IMR-90 (cell line): Measurements from ENCODE around the gene GPC6. TPM values are rescaled to one million over a fixed set of nuclear protein-coding genes. Genes with fewer than 3 reads are reported as not detected.

Experiments
- ATAC-seq: fragments of 200-7000 bp; cut with Tn5 transposase; 2 replicates; pipeline ENCODE4 v1.9.1; 2020; ENCODE audit warnings: low read depth, mild to moderate bottlenecking, moderate library complexity
- BruUV-seq: library from RNA; stranded (reverse); fragments of 400-500 nt; replicated peaks from 2 replicates; lab custom pipeline; 2021; lab: Mats Ljungman, UMichigan
- CTCF ChIA-PET: fragments of 300-600 bp; formaldehyde crosslinking; extraction: SDS; loops from one replicate; lab custom pipeline; 2021; ENCODE audit warnings: antibody characterized with exemption; lab: Yijun Ruan, JAX
- POLR2A ChIA-PET: fragments of 300-600 bp; sonication (Branson Sonifier 250); formaldehyde crosslinking; loops from one replicate; lab custom pipeline; 2022; ENCODE audit warnings: antibody characterized with exemption; ENCODE audit not compliant: unreplicated experiment; lab: Charles Lee
- DNase-seq: peaks from one replicate; pipeline ENCODE4 v3.0.0; 2013
- H2AFZ ChIP-seq: replicated peaks from 2 replicates; pipeline ENCODE3; 2013; ENCODE audit warnings: low read length, mild to moderate bottlenecking; ENCODE audit not compliant: poor library complexity
- H2AK5ac ChIP-seq: 2 replicates; pipeline ENCODE4 v1.6.1; 2013; ENCODE audit warnings: low read depth, low read length, inconsistent platforms
- H2AK9ac ChIP-seq: replicated peaks from 2 replicates; pipeline ENCODE3; 2013; ENCODE audit warnings: mild to moderate bottlenecking, low read depth, low read length, moderate library complexity; ENCODE audit not compliant: poor library complexity
- H2BK120ac ChIP-seq: 2 replicates; pipeline ENCODE4 v1.6.1; 2013; ENCODE audit warnings: low read depth, low read length, inconsistent platforms
- H2BK15ac ChIP-seq: 3 replicates; pipeline ENCODE4 v1.6.1; 2013; ENCODE audit warnings: low read depth, low read length, inconsistent platforms
- H2BK20ac ChIP-seq: 2 replicates; pipeline ENCODE4 v1.6.1; 2013; ENCODE audit warnings: low read depth, mild to moderate bottlenecking, inconsistent platforms, low read length, moderate library complexity
- H2BK5ac ChIP-seq: 2 replicates; pipeline ENCODE4 v1.6.1; 2013; ENCODE audit warnings: mild to moderate bottlenecking, low read depth, low read length, inconsistent platforms; ENCODE audit not compliant: poor library complexity, severe bottlenecking
- H3K14ac ChIP-seq: replicated peaks from 2 replicates; pipeline ENCODE4 v1.6.1; 2013; ENCODE audit warnings: low read depth, low read length, inconsistent platforms
- H3K18ac ChIP-seq: 2 replicates; pipeline ENCODE4 v1.6.1; 2013; ENCODE audit warnings: low read depth, low read length, control low read depth
- H3K23ac ChIP-seq: 2 replicates; pipeline ENCODE4 v1.6.1; 2013; ENCODE audit warnings: low read depth, low read length, inconsistent platforms
- H3K27ac ChIP-seq: 2 replicates; pipeline ENCODE4 v1.5.1; 2013; ENCODE audit warnings: mild to moderate bottlenecking, control low read depth, low read length; ENCODE audit not compliant: insufficient read depth
- H3K27me3 ChIP-seq: 2 replicates; pipeline ENCODE4 v1.6.1; 2013; ENCODE audit warnings: low read length; ENCODE audit not compliant: control insufficient read depth, insufficient read depth
- H3K36me3 ChIP-seq: 2 replicates; pipeline ENCODE4 v1.6.1; 2013; ENCODE audit warnings: low read length, mixed read lengths; ENCODE audit not compliant: control insufficient read depth, insufficient read depth
- H3K4ac ChIP-seq: 2 replicates; pipeline ENCODE4 v1.6.1; 2013; ENCODE audit warnings: low read depth, low read length, inconsistent platforms
- H3K4me1 ChIP-seq: 2 replicates; pipeline ENCODE4 v1.6.1; 2013; ENCODE audit warnings: low read length, mixed read lengths; ENCODE audit not compliant: control insufficient read depth, insufficient read depth
- H3K4me2 ChIP-seq: 2 replicates; pipeline ENCODE4 v1.6.1; 2013; ENCODE audit warnings: low read depth, mild to moderate bottlenecking, control low read depth, low read length, moderate library complexity
- H3K4me3 ChIP-seq: 2 replicates; pipeline ENCODE4 v1.5.1; 2013; ENCODE audit warnings: low read depth, mild to moderate bottlenecking, control low read depth, low read length, moderate library complexity; ENCODE audit not compliant: insufficient read depth
- H3K56ac ChIP-seq: 2 replicates; pipeline ENCODE4 v1.6.1; 2013; ENCODE audit warnings: low read length, inconsistent platforms; ENCODE audit not compliant: insufficient read depth; ENCODE audit errors: extremely low read depth
- H3K79me1 ChIP-seq, 2 experiments: 2 replicates each; pipeline ENCODE4 v1.6.1; 2013; ENCODE audit warnings: low read length in 2 of 2, inconsistent platforms in 1 of 2, low read depth in 1 of 2
- H3K9ac ChIP-seq: 2 replicates; pipeline ENCODE4 v1.6.1; 2013; ENCODE audit warnings: low read depth, low read length, control low read depth
- H3K9me1 ChIP-seq: 2 replicates; pipeline ENCODE4 v1.6.1; 2013; ENCODE audit warnings: low read length, inconsistent platforms; ENCODE audit not compliant: insufficient read depth
- H3K9me3 ChIP-seq: 2 replicates; pipeline ENCODE4 v1.6.1; 2013; ENCODE audit warnings: low read length; ENCODE audit not compliant: control insufficient read depth, insufficient read depth
- H4K20me1 ChIP-seq: 2 replicates; pipeline ENCODE4 v1.6.1; 2013; ENCODE audit warnings: low read length, inconsistent platforms; ENCODE audit not compliant: insufficient read depth
- H4K5ac ChIP-seq: 2 replicates; pipeline ENCODE4 v1.6.1; 2013; ENCODE audit warnings: mild to moderate bottlenecking, low read depth, low read length, control low read depth
- H4K8ac ChIP-seq, 2 experiments: 2 replicates each; pipeline ENCODE4 v1.6.1; 2013; ENCODE audit warnings: low read depth in 2 of 2, low read length in 2 of 2, control low read depth in 1 of 2, inconsistent platforms in 1 of 2
- H4K91ac ChIP-seq: 2 replicates; pipeline ENCODE4 v1.6.1; 2013; ENCODE audit warnings: low read depth, low read length, inconsistent platforms; ENCODE audit not compliant: insufficient read depth
- BHLHE40 ChIP-seq: fragments of 150-350 bp; IDR thresholded peaks from 2 replicates; pipeline ENCODE4 v1.6.1; 2016; ENCODE audit warnings: mild to moderate bottlenecking, low read depth, low read length
- MAFK ChIP-seq: IDR thresholded peaks from 2 replicates; pipeline ENCODE4 v1.6.1; 2012; ENCODE audit warnings: low read depth, low read length, improper control_type of control experiment
- dilution Hi-C: fragments of 300-500 bp; cut with HindIII; formaldehyde crosslinking; loops from one replicate; pipeline ENCODE4 v1.14.3; 2018; ENCODE audit warnings: low sequenced_read_pairs; ENCODE audit not compliant: unreplicated experiment
- in situ Hi-C: fragments of 300-500 bp; cut with MboI; formaldehyde crosslinking; loops from 3 replicates; pipeline ENCODE4 v1.14.3; 2019; ENCODE audit warnings: low sequenced_read_pairs, inconsistent platforms, mixed read lengths
- intact Hi-C: fragments of 100-400 bp; cut with micrococcal nuclease; formaldehyde crosslinking; loops from 2 replicates; pipeline ENCODE4 v1.10.0; 2022
- polyA plus RNA-seq, 3 experiments: library from polyadenylated mRNA; depleted of rRNA; stranded (reverse); fragments of >200 nt; gene quantifications; 2 replicates each; pipeline ENCODE4 v1.2.3, GENCODE V29; 2012; ENCODE audit warnings: low replicate concordance in 1 of 3
- total RNA-seq: library from RNA; depleted of rRNA; stranded (reverse); fragments of >200 nt; gene quantifications from 2 replicates; pipeline ENCODE4 v1.2.3, GENCODE V29; 2012
- TF ChIP-seq, protein P1 (sequence below): fragments of 150-350 bp; IDR thresholded peaks from 2 replicates; pipeline ENCODE4 v1.6.1; 2016; ENCODE audit warnings: low read depth, mild to moderate bottlenecking, low read length, moderate library complexity, borderline replicate concordance

GPC6 gene
- total and polyA plus RNA-seq, 2 of the 4 experiments (the other 2 are of a cell fraction) = 14.9 to 39.4 TPM

GRCh38 chr13:94431987-94432386, 1205.4 kb downstream of the GPC6 start:
- no peak for ATAC-seq
- DNase-seq = no peak
- BruUV-seq = no TSS peak
- H2AK9ac ChIP-seq = no peak overlapping the region
- ChIA-PET CTCF (no interaction called here), POLR2A (no interaction called here)
- no peak overlapping the region for H3K18ac ChIP-seq
- H3K23ac ChIP-seq = no peak overlapping the region
- no peaks in the 10 kb centered on the region; the same call in 1 of the 2 replicates for H3K9me3 ChIP-seq
- no peak overlapping the region for H3K4me3 ChIP-seq
- TF ChIP-seq BHLHE40 (no peak), MAFK (no peak)
- TF ChIP-seq, protein P1, sequence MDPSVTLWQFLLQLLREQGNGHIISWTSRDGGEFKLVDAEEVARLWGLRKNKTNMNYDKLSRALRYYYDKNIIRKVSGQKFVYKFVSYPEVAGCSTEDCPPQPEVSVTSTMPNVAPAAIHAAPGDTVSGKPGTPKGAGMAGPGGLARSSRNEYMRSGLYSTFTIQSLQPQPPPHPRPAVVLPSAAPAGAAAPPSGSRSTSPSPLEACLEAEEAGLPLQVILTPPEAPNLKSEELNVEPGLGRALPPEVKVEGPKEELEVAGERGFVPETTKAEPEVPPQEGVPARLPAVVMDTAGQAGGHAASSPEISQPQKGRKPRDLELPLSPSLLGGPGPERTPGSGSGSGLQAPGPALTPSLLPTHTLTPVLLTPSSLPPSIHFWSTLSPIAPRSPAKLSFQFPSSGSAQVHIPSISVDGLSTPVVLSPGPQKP = no peak
- H4K20me1 ChIP-seq = no peaks in the 10 kb centered on the region
- no peak overlapping the region for H4K91ac ChIP-seq
- H3K27me3 ChIP-seq = no peaks in the 10 kb centered on the region; the same call in none of the 2 replicates
- H3K4ac ChIP-seq = no peak overlapping the region
- H2BK120ac ChIP-seq = no peak overlapping the region
- H4K8ac ChIP-seq = no peak overlapping the region
- H3K9ac ChIP-seq = no peak overlapping the region
- intact Hi-C loops = no loop called here
- H2BK20ac ChIP-seq = no peak overlapping the region
- no peak overlapping the region for H3K4me2 ChIP-seq
- dilution Hi-C loops = no loop called here
- no peak overlapping the region for H2BK15ac ChIP-seq
- H3K9me1 ChIP-seq = no peaks in the 10 kb centered on the region; the same call in 1 of the 2 replicates
- no peak overlapping the region for H2AK5ac ChIP-seq
- H2AFZ ChIP-seq = no peak overlapping the region
- no peak overlapping the region for H3K14ac ChIP-seq
- H2BK5ac ChIP-seq = no peak overlapping the region
- no peaks in the 10 kb centered on the region for H3K36me3 ChIP-seq
- no peak overlapping the region for H3K56ac ChIP-seq
- no peaks in the 10 kb centered on the region for H3K4me1 ChIP-seq
- no peak overlapping the region for H3K27ac ChIP-seq
- in situ Hi-C loops = no loop called here
- no peak overlapping the region for H4K5ac ChIP-seq
- no peaks in the 10 kb centered on the region for H3K79me1 ChIP-seq
